Hepatocyte (in vitro differentiated cells): ENCODE measurements around the gene ABL2. TPM values are rescaled to one million over a fixed set of nuclear protein-coding genes. Genes with fewer than 3 reads are reported as not detected.

Experiments used
- DNase-seq: peaks from one replicate; pipeline ENCODE4 v3.0.0-alpha.2; 2016; ENCODE audit warnings: low spot score
- H2AFZ ChIP-seq: fragments of 200-600 bp; sonication (generic); 2 replicates; pipeline ENCODE4 v1.6.0; 2016; ENCODE audit warnings: antibody characterized with exemption, mild to moderate bottlenecking
- H3K27ac ChIP-seq: fragments of 200-600 bp; sonication (generic); 2 replicates; pipeline ENCODE4 v1.5.1; 2016; ENCODE audit warnings: mild to moderate bottlenecking
- H3K27me3 ChIP-seq: fragments of 200-600 bp; sonication (generic); 2 replicates; pipeline ENCODE4 v1.6.1; 2016
- H3K36me3 ChIP-seq: fragments of 200-600 bp; sonication (generic); replicated peaks from 2 replicates; pipeline ENCODE4 v1.5.1; 2016; ENCODE audit warnings: low read depth; ENCODE audit not compliant: insufficient read depth
- H3K4me1 ChIP-seq: fragments of 200-600 bp; sonication (generic); 2 replicates; pipeline ENCODE4 v1.5.1; 2016; ENCODE audit warnings: mild to moderate bottlenecking, moderate library complexity; ENCODE audit not compliant: insufficient read depth
- H3K4me2 ChIP-seq: fragments of 200-600 bp; sonication (generic); 2 replicates; pipeline ENCODE4 v1.6.0; 2016
- H3K4me3 ChIP-seq: fragments of 200-600 bp; sonication (generic); 2 replicates; pipeline ENCODE4 v1.5.1; 2016; ENCODE audit warnings: mild to moderate bottlenecking
- H3K79me2 ChIP-seq: fragments of 200-600 bp; sonication (generic); 2 replicates; pipeline ENCODE4 v1.6.0; 2017; ENCODE audit warnings: mild to moderate bottlenecking
- H3K9me2 ChIP-seq: fragments of 200-600 bp; sonication (generic); replicated peaks from 2 replicates; pipeline ENCODE4 v1.6.0; 2017; ENCODE audit warnings: mild to moderate bottlenecking; ENCODE audit not compliant: insufficient read depth
- H3K9me3 ChIP-seq: fragments of 200-600 bp; sonication (generic); 2 replicates; pipeline ENCODE4 v1.5.1; 2016; ENCODE audit warnings: low read depth, mild to moderate bottlenecking
- H4K20me1 ChIP-seq: fragments of 200-600 bp; sonication (generic); 2 replicates; pipeline ENCODE4 v1.6.0; 2016; ENCODE audit warnings: mild to moderate bottlenecking; ENCODE audit not compliant: insufficient read depth, poor library complexity, severe bottlenecking
- CTCF ChIP-seq: fragments of 200-600 bp; sonication (generic); IDR thresholded peaks from 2 replicates; pipeline ENCODE4 v1.5.1; 2016; ENCODE audit warnings: antibody characterized with exemption, mild to moderate bottlenecking; ENCODE audit not compliant: poor library complexity
- EZH2 ChIP-seq: fragments of 200-600 bp; sonication (generic); IDR thresholded peaks from 2 replicates; pipeline ENCODE4 v1.6.1; 2016; ENCODE audit warnings: antibody characterized with exemption, mild to moderate bottlenecking, borderline replicate concordance
- EZH2phosphoT487 ChIP-seq: fragments of 200-600 bp; sonication (generic); IDR thresholded peaks from one replicate; pipeline ENCODE4 v1.6.1; 2018; ENCODE audit warnings: antibody characterized with exemption, mild to moderate bottlenecking, low read depth, moderate library complexity; ENCODE audit not compliant: unreplicated experiment, severe bottlenecking
- WGBS: methylation state at CpG from one replicate; pipeline ENCODE4 v1.1.6; 2016; ENCODE audit warnings: low lambda C conversion rate; ENCODE audit errors: missing lambda C conversion rate; 5-methylcytosine and 5-hydroxymethylcytosine counted together
- polyA plus RNA-seq: library from polyadenylated mRNA; unstranded; fragments of >200 nt; fragmentation: Nextera tagmentation; extraction: Ambion mirVana; gene quantifications from 2 replicates; pipeline ENCODE4 v1.2.1, GENCODE V29; 2016
- total RNA-seq: library from RNA; depleted of rRNA; stranded (reverse); fragments of >200 nt; gene quantifications from 2 replicates; pipeline ENCODE4 v1.2.3, GENCODE V29; 2014

The ABL2 gene
- total and polyA plus RNA-seq, 2 experiments from 2014 or later = 8.6 to 11.6 TPM

GRCh38 chr1:179156708-179157107 lies 72.8 kb downstream of the ABL2 start:
- Histone ChIP-seq H4K20me1 (no peaks in the 10 kb centered on the region), H3K4me3 (no peak overlapping the region), H3K36me3 (no peaks in the 10 kb centered on the region), H3K27ac (no peak overlapping the region), H2AFZ (no peak overlapping the region), H3K79me2 (peaks cover 79% of the 10 kb centered on the region), H3K4me1 (peaks cover 13% of the 10 kb centered on the region), H3K4me2 (no peak overlapping the region), H3K9me2 (no peaks in the 10 kb centered on the region), H3K9me3 (no peaks in the 10 kb centered on the region), H3K27me3 (no peaks in the 10 kb centered on the region)
- 96% methylated on average over 6 of the region's 6 CpGs for WGBS
- no peak for DNase-seq
- no peak for TF ChIP-seq EZH2
- TF ChIP-seq EZH2phosphoT487 = no peak
- TF ChIP-seq CTCF = no peak

GRCh38 chr1:179156026-179156425 lies 73.5 kb downstream of the ABL2 start:
- H3K4me2 ChIP-seq = no peak overlapping the region
- peaks cover 20% of the 10 kb centered on the region for H3K4me1 ChIP-seq
- peaks cover 74% of the 10 kb centered on the region for H3K79me2 ChIP-seq

GRCh38 chr1:179155615-179156014 lies 73.9 kb downstream of the ABL2 start:
- no peaks in the 10 kb centered on the region for H3K36me3 ChIP-seq
- H3K27ac ChIP-seq = no peak overlapping the region
- H3K4me2 ChIP-seq = no peak overlapping the region
- H3K4me1 ChIP-seq = peaks cover 21% of the 10 kb centered on the region
- H4K20me1 ChIP-seq = no peaks in the 10 kb centered on the region
- no peak overlapping the region for H2AFZ ChIP-seq
- TF ChIP-seq CTCF (no peak), EZH2 (no peak), EZH2phosphoT487 (no peak)
- H3K4me3 ChIP-seq = no peak overlapping the region
- no peaks in the 10 kb centered on the region for H3K9me2 ChIP-seq
- H3K27me3 ChIP-seq = no peaks in the 10 kb centered on the region
- H3K9me3 ChIP-seq = no peaks in the 10 kb centered on the region
- 100% methylated on average over 3 of the region's 3 CpGs for WGBS
- no peak for DNase-seq
- peaks cover 73% of the 10 kb centered on the region for H3K79me2 ChIP-seq

More at GRCh38 chr1:179156026-179156425, 73.5 kb downstream of the ABL2 start:
- no peaks in the 10 kb centered on the region for H4K20me1 ChIP-seq
- TF ChIP-seq CTCF (no peak), EZH2 (no peak), EZH2phosphoT487 (no peak)
- H3K4me3 ChIP-seq = no peak overlapping the region
- 96% methylated on average over 1 of the region's 1 CpG for WGBS
- no peak for DNase-seq
- H3K9me2 ChIP-seq = no peaks in the 10 kb centered on the region
- H3K36me3 ChIP-seq = no peaks in the 10 kb centered on the region
- no peak overlapping the region for H3K27ac ChIP-seq
- no peaks in the 10 kb centered on the region for H3K9me3 ChIP-seq
- no peak overlapping the region for H2AFZ ChIP-seq
- no peaks in the 10 kb centered on the region for H3K27me3 ChIP-seq

GRCh38 chr1:179154437-179154836 lies 75.0 kb downstream of the ABL2 start:
- H3K4me1 ChIP-seq = peaks cover 21% of the 10 kb centered on the region
- H3K4me2 ChIP-seq = no peak overlapping the region
- TF ChIP-seq EZH2phosphoT487 = no peak
- no peak for TF ChIP-seq CTCF
- no peak for TF ChIP-seq EZH2
- no peak overlapping the region for H3K27ac ChIP-seq
- no peak overlapping the region for H2AFZ ChIP-seq
- H3K9me2 ChIP-seq = no peaks in the 10 kb centered on the region
- H3K9me3 ChIP-seq = no peaks in the 10 kb centered on the region
- 100% methylated on average over 4 of the region's 4 CpGs for WGBS
- H4K20me1 ChIP-seq = no peaks in the 10 kb centered on the region
- DNase-seq = no peak
- peaks cover 73% of the 10 kb centered on the region for H3K79me2 ChIP-seq
- H3K27me3 ChIP-seq = no peaks in the 10 kb centered on the region
- no peaks in the 10 kb centered on the region for H3K36me3 ChIP-seq
- no peak overlapping the region for H3K4me3 ChIP-seq
